Non-pigmented ciliary epithelial cell (primary cell): ENCODE data around the gene KLHL29.

Experiments used
- DNase-seq: peaks from one replicate; pipeline ENCODE4 v3.0.0-alpha.2; 2010; ENCODE audit warnings: low read depth

KLHL29 gene

DNA sequence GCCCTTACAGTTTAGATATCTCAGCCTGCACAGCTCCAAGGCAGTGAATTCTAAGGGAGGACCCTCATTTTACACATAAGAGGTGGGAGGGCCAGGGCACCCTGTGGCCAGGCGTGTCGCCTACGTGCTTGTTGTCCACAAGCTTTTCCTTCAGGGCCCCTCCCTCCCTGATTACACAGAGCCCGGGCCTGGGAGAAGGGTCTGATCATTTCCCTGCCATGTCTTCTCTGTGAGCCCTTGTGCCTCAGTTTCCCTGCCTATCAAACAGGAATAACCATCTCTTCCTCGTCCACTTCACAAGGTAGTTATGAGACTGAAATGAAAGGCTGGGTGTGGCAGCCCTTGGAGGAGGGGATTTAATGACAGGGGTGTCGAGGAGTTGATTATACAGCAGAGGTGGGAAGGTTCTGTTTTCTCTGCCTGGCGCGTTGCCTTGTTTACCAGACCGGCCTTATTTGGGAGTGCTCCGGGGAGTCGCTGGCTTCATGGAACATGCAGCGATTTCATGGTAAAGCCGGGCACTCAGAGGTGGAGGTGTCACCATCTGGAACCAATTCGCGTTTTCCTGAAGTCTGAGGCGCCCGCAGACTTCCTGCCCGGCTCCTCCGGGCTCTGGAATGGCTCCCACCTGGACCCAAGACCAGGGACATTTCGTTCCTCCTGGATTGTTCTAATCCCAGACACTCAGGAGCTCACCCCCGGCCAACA is 208.9 kb downstream of the KLHL29 start:
- DNase-seq: no peak

DNA sequence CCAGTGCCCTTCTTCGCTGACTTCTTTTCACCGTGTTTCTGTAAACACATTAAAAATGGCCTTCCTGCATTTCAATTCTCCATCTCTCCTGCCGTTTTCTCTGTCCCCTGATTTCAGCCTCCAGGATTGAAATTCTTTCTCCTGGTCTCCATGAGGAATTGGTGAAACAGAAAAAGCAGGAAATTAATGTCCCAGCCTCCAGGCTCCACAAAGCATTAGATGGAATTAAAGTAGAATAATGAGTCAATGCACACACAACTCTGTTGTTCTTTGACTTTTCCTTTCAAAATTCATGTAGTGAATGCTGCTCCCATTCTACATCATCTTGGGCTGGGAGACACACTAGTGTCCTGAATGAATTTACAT is 209.5 kb downstream of the KLHL29 start:
- DNase-seq: no peak

DNA sequence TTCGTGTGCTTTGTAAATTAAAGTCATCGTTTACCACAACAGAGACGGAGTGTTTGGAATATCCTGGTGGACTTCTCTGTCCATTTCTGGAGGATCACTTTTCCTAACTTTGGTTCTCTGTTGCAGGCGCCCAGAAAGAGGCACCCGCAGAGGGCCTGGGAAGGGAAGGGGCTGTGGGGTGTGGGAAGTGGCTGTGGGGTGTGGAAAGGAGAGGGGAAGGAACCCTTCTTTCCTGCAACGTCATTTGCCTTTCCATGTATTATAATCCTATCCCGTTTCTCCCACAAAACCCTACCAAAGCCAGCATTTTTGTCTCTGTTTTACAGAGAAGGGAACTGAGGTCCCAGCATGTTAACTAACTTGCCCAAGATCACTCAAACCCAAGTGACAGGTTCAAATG is 210.0 kb downstream of the KLHL29 start:
- DNase-seq: no peak

DNA sequence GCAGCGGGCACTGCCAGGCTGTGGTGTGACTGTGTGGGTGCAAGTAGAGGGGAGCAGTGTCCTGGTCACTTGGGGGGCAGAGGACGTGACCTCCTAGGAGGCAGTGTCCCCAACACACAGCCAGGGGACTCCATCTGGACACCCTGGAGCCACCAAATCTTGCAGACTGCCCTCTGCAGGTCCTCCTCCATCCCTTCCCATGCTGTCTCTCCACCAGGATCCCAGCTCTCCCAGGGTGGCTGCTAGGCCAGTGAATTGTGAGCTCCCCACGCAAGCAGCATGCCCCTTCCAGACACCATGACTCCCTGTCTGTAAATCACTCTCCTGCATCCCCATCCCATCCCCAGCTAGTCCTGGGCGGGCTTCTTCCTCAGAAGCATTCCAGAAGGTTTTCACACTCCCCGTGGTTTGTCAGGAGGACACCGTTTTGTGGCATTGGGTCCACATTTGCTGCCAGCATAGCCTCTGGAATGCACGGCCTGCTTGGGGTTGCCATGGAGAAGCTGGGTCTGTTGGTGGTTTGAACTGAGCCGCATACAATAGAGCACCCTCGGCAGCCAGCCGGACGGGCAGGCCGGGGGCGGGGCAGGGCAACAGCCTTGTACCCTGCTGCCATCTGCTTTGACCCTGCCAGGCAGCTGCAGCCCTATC is 210.7 kb downstream of the KLHL29 start:
- DNase-seq: no peak

- no peak for DNase-seq
Observed at GRCh38 chr2:23596316-23596885, 211.4 kb downstream of the KLHL29 start.

DNA sequence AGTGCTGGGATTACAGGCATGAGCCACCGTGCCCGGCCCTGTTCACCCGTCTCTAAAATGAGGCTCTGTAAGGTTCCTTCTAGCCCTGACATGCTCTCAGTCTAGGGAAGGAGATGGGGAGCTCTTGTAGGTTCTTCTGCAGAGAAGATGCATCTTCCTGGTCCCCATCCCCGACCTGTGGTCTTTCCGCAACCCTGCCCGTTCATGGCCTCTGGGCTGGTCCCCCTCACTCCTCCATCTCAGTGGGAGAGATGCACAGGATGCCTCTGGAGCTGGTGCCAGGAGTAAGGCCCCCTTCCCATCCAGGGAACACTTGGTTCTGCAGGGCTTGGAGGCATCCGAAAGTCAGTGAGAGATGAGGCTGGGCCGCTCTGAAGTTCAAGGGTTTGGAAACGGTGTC is 212.7 kb downstream of the KLHL29 start:
- DNase-seq: no peak

DNA sequence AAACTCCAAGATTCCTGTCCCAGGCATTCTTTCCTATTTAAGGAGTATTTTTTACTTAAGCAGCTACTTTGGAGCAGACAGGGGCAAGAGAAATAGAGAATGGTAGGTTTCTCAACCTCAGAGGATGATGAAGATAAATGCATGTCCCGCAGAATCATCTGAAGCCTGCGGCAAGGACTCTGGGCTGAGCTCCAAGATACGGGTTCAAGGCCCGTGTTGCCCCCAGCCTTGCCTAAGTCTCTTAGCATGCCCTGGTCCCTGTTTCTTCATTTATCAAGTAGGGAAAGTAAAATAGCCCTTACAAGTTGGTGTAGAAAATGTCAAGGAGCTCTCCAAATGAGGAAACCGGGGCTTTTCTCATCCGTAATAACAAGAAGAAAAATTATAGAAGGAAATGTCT is 214.0 kb downstream of the KLHL29 start:
- DNase-seq: no peak

DNA sequence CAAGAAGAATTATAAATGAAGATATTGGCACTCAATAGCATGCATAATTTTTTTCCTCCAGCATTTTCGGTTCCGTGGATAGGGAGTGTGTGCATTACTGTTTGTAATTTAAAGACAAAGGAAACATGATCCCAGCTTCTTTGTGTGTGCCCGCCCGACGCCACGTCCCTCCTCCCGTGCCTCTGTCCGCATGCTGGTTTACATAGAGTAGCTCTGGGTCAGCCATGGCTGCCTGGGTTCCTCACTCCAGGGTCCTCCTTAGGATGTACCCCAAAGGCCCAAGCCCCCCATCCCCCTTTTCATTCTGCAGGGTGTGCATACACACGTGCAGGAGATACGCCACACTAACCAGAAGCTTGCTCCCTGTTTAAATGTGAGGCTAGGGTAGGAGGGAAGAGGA is 214.7 kb downstream of the KLHL29 start:
- no peak for DNase-seq

DNA sequence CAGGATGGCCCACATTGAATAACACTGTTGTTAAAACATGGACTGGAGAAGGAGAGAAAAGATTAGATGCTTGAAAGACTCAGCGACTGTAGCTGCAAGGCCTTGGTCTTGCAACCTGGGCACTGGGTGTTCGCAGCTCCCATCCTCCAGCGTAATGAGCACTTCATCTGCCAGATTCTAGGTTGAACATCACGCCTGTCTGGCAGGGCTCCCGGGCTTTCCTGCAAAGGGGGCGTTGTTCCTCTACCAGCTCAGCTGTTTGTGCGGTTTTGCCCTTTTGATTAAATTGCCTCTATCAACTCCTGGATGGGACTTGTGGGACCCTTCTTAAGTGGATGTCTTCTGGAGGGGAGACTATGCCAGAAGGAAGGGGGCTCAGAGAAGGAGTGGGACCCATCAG is 215.4 kb downstream of the KLHL29 start:
- no peak for DNase-seq

GRCh38 chr2:23601301-23601965 is 216.5 kb downstream of the KLHL29 start:
- DNase-seq: no peak

- DNase-seq: no peak
Observed at GRCh38 chr2:23602116-23602515, 217.1 kb downstream of the KLHL29 start.

DNA sequence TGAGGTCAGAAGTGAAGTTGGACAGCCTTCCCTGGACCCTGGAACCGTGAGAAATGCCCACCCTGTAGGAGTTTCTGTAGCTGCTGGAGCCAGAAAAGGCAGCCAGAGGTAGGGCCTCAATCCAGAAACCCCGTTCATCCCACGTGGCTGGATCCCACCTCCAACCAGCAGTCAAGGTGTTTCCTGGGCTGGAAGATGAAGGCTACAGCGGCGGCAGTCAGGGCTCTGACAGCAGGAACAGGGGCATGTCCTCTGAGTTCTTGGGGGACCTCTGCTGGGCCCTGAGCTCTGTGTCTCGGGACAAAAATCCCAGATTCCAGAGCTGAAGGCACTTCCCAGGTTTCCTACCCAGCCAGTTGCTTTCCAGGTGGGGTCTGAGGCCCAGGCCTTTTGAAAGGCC is 218.2 kb downstream of the KLHL29 start:
- no peak for DNase-seq

GRCh38 chr2:23603581-23603980 is 218.6 kb downstream of the KLHL29 start:
- DNase-seq: no peak

DNA sequence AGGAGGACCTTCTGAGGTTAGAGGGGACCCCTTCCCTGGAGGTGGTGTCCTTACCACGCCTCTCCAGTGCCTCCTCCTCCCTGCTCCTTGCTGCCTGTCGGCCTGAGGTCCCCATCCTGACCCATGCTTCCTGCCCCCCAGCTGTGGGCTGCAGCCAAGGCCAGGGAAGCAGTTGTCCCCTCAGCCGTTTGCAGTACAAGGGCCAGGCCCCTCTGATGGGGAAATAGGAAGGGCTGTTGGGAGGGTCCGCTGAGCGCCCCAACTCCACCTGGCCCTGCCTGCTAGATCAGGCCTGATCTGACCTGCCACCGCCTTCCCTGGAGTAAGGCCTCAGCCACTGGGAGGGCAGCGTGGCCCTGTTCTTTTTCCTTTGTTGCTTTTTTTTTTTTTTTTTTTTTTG is 219.8 kb downstream of the KLHL29 start:
- no peak for DNase-seq

- DNase-seq: no peak
Observed at GRCh38 chr2:23605236-23605635, 220.3 kb downstream of the KLHL29 start.

DNA sequence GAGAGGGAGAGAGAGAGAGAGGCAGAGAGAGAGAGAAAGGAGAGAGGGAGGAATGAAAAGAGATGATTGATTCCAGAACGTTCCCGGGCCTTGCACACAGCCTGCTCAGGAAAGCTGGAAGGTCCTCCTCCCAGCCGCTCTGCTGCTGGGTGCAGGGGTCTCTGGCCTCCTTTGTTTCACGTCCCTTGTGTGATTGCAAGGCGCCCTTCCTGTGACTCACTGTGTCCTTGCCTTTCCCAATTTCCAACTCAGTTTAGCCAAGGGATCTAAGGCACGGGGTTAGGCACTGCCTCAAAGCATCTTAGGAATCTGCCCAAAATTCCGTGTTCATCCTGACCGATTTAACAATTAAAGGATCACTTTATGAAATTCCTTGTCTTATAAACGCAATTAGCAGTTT is 221.2 kb downstream of the KLHL29 start:
- no peak for DNase-seq

- no peak for DNase-seq
Observed at GRCh38 chr2:23606968-23607367, 222.0 kb downstream of the KLHL29 start.

DNA sequence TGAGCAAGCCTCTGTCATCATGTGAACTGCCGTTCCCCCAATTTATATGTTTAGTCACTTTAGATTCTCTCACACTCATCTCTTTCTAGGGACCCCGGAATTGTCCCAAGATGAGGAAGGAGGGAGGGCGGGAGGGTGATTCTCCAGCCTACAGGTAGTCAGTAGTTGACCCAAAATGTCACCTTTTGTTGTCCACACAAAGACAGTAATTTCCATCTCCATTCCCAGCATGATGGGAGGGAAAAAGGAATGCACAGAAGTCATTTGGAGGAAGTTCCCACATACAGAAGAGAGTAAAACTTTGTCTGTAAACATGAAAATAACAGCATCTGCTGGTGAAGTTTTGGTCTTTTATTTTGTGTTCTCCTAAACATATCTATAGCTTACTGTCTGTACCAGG is 222.9 kb downstream of the KLHL29 start:
- no peak for DNase-seq

- no peak for DNase-seq
Observed at GRCh38 chr2:23609254-23609653, 224.3 kb downstream of the KLHL29 start.

- no peak for DNase-seq
Observed at GRCh38 chr2:23611839-23612238, 226.9 kb downstream of the KLHL29 start.

DNA sequence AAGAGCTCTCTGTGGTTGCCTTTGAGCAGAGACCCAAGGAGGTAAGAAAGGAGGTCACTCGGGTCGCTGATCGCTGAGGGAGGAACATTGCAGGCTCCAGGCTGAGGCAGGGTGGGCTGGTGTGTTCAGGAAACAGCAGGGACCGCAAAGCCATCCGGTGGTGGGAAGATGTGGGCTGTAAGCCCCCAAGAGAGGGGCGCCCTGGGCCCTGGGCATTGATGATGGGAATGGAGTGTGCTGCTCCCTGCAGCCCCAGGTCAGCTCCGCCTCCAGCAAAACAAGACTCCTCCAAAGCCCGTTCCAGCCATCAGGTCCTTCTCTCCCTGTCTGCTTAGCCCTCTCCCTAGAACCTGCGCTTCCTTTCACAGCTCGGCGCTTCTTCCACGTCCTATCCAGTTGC is 229.7 kb downstream of the KLHL29 start:
- no peak for DNase-seq

GRCh38 chr2:23615216-23616020 is 230.4 kb downstream of the KLHL29 start:
- DNase-seq: no peak
